ENCODE data around the gene KRTAP10-1.
A peak's percentile ranks its signal among the peaks of the same experiment; 100 is the strongest.

KRTAP10-1 gene

GRCh38 chr21:44527983-44528633 is 11.9 kb downstream of the KRTAP10-1 start:
- DNase-seq (ENCODE audit: low read depth): no peak

- DNase-seq (ENCODE audit: low read depth): no peak
These were observed 12.6 kb downstream of the KRTAP10-1 start for GRCh38 chr21:44527156-44527982.

GRCh38 chr21:44526096-44526997 is 13.6 kb downstream of the KRTAP10-1 start:
- no peak for DNase-seq (ENCODE audit: low read depth)

GRCh38 chr21:44525391-44526095 is 14.5 kb downstream of the KRTAP10-1 start:
- no peak for DNase-seq (ENCODE audit: low read depth)

- no peak for DNase-seq (ENCODE audit: low read depth)
These were observed 15.3 kb downstream of the KRTAP10-1 start for GRCh38 chr21:44524414-44525371.

- DNase-seq (ENCODE audit: low read depth): no peak
These were observed 16.2 kb downstream of the KRTAP10-1 start for GRCh38 chr21:44523567-44524413.

GRCh38 chr21:44522753-44523204 is 17.2 kb downstream of the KRTAP10-1 start:
- no peak for DNase-seq (ENCODE audit: low read depth)

GRCh38 chr21:44521928-44522752 is 17.9 kb downstream of the KRTAP10-1 start:
- no peak for DNase-seq (ENCODE audit: low read depth)

GRCh38 chr21:44521301-44521927 is 18.6 kb downstream of the KRTAP10-1 start:
- no peak for DNase-seq (ENCODE audit: low read depth)

- no peak for DNase-seq (ENCODE audit: low read depth)
These were observed 19.4 kb downstream of the KRTAP10-1 start for GRCh38 chr21:44520326-44521300.

- DNase-seq (ENCODE audit: low read depth): no peak
These were observed 20.4 kb downstream of the KRTAP10-1 start for GRCh38 chr21:44519346-44520325.

- DNase-seq (ENCODE audit: low read depth): no peak
These were observed 21.3 kb downstream of the KRTAP10-1 start for GRCh38 chr21:44518686-44519085.

- DNase-seq (ENCODE audit: low read depth): peak; percentile 7
These were observed 22.7 kb downstream of the KRTAP10-1 start for GRCh38 chr21:44517175-44517899.

GRCh38 chr21:44516828-44517174 is 23.2 kb downstream of the KRTAP10-1 start:
- DNase-seq (ENCODE audit: low read depth): no peak

- DNase-seq (ENCODE audit: low read depth): no peak
These were observed 23.7 kb downstream of the KRTAP10-1 start for GRCh38 chr21:44516342-44516741.
